SU-DHL-6 (cell line): Measurements from ENCODE around the gene RGP1.

Experiments
- H2AFZ ChIP-seq: fragments of 200-600 bp; sonication (generic); 2 replicates; pipeline ENCODE4 v1.6.1; 2014; ENCODE audit warnings: low read depth, mild to moderate bottlenecking, moderate library complexity, mixed read lengths, antibody characterized with exemption, low read length; ENCODE audit not compliant: severe bottlenecking
- H3F3A ChIP-seq: fragments of 200-600 bp; shearing (Covaris generic); 2 replicates; pipeline ENCODE4 v1.6.0; 2016; ENCODE audit warnings: antibody characterized with exemption, mild to moderate bottlenecking; ENCODE audit not compliant: insufficient read depth
- H3K27ac ChIP-seq: fragments of 200-600 bp; sonication (generic); 2 replicates; pipeline ENCODE4 v1.5.1; 2016; ENCODE audit warnings: low read depth, mild to moderate bottlenecking, low read length, moderate library complexity, mixed read lengths
- H3K27me3 ChIP-seq: fragments of 200-600 bp; sonication (generic), shearing (Covaris generic); 2 replicates; pipeline ENCODE4 v1.6.0; 2014; ENCODE audit warnings: mild to moderate bottlenecking, low read length
- H3K36me3 ChIP-seq: fragments of 200-600 bp; sonication (generic); 2 replicates; pipeline ENCODE4 v1.6.1; 2014; ENCODE audit warnings: mild to moderate bottlenecking, low read length, mixed read lengths
- H3K4me2 ChIP-seq: fragments of 300-600, 200-600 bp; shearing (Covaris generic), sonication (generic); 2 replicates; pipeline ENCODE4 v1.6.0; 2014; ENCODE audit warnings: low read length, low read depth, mild to moderate bottlenecking; ENCODE audit not compliant: poor library complexity, severe bottlenecking
- H3K4me3 ChIP-seq: fragments of 200-600 bp; sonication (generic); 2 replicates; pipeline ENCODE4 v1.5.1; 2014; ENCODE audit warnings: antibody characterized with exemption, low read length, mild to moderate bottlenecking, mixed read lengths; ENCODE audit not compliant: insufficient read depth, poor library complexity, severe bottlenecking
- H3K79me2 ChIP-seq: fragments of 200-600 bp; sonication (generic); 2 replicates; pipeline ENCODE4 v1.6.1; 2014; ENCODE audit warnings: mild to moderate bottlenecking, low read length, moderate library complexity; ENCODE audit not compliant: insufficient read depth
- H3K9ac ChIP-seq: fragments of 200-600 bp; sonication (generic); 2 replicates; pipeline ENCODE4 v1.7.0; 2014; ENCODE audit warnings: mild to moderate bottlenecking, low read length
- H3K9me2 ChIP-seq: fragments of 200-600 bp; sonication (generic); replicated peaks from 2 replicates; pipeline ENCODE4 v1.6.1; 2014; ENCODE audit warnings: low read length; ENCODE audit not compliant: insufficient read depth
- H3K9me3 ChIP-seq: fragments of 200-600 bp; sonication (generic); 2 replicates; pipeline ENCODE4 v1.6.1; 2014; ENCODE audit warnings: low read length, mixed read lengths; ENCODE audit not compliant: insufficient read depth
- H4K20me1 ChIP-seq: fragments of 200-600 bp; sonication (generic); 2 replicates; pipeline ENCODE4 v1.6.1; 2014; ENCODE audit warnings: low read depth, mild to moderate bottlenecking, antibody characterized with exemption, low read length, moderate library complexity, mixed read lengths
- CTCF ChIP-seq: fragments of 200-600 bp; sonication (generic); IDR thresholded peaks from one replicate; pipeline ENCODE4 v1.5.1; 2017; ENCODE audit warnings: antibody characterized with exemption, mild to moderate bottlenecking, low read length, moderate library complexity; ENCODE audit not compliant: insufficient read depth, poor library complexity, severe bottlenecking
- EZH2phosphoT487 ChIP-seq: fragments of 200-600 bp; sonication (generic), shearing (Covaris generic); conservative IDR thresholded peaks from 2 replicates; pipeline ENCODE4 v1.6.1; 2018; ENCODE audit warnings: mild to moderate bottlenecking, antibody characterized with exemption, low read length, moderate library complexity, mixed read lengths

RGP1 gene

DNA sequence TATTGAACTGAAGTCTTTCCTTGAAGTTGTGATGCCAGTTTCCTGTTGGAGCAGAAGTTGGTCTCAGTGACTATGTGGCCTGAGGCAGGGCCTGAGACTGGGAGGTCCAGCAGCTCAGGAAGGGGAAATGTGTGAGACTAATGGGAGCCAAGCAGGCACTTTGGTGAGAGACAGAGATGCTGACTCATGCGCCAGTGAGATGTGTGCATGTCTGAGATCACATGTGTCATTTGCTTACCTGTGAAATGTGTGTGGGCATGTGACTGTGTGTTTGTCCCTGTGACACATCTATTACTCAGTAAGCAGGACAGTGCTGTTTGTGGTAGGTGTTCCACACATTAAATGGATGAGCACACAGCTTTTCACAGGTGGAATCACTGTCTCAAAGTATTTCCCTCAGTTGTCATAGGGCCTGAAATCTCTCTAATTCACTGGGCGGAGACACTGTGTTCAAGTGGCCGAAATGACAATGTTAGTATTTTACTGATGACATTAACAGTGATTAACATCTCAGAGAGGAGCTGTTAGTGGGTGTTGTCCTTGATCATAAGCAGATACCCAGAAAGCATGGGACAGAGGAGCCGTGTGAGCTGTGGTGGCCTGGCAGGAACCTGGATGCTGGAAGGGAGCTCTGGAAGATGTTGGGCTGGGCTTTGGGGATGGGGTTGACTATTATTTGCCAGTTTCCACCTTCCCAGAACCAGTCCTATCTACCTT is 49.7 kb downstream of the RGP1 start:
- TF ChIP-seq EZH2phosphoT487: no peak
- no peak for TF ChIP-seq CTCF
- H3K36me3 ChIP-seq: no peaks in the 10 kb centered on the region
- no peaks in the 10 kb centered on the region for H3K9me3 ChIP-seq
- no peak overlapping the region for H3K9ac ChIP-seq
- no peak overlapping the region for H3K4me3 ChIP-seq
- no peaks in the 10 kb centered on the region for H3F3A ChIP-seq
- no peak overlapping the region for H3K27ac ChIP-seq
- H3K27me3 ChIP-seq: no peaks in the 10 kb centered on the region
- H3K79me2 ChIP-seq: no peaks in the 10 kb centered on the region
- H3K4me2 ChIP-seq: no peak overlapping the region
- H4K20me1 ChIP-seq: no peaks in the 10 kb centered on the region
- no peaks in the 10 kb centered on the region for H3K9me2 ChIP-seq
- H2AFZ ChIP-seq: no peak overlapping the region

- Histone ChIP-seq H3K27ac (no peak overlapping the region), H3K9me2 (no peaks in the 10 kb centered on the region), H2AFZ (no peak overlapping the region), H3K27me3 (no peaks in the 10 kb centered on the region), H3K9ac (no peak overlapping the region), H3K9me3 (no peaks in the 10 kb centered on the region), H3K36me3 (no peaks in the 10 kb centered on the region), H3K4me3 (no peak overlapping the region), H4K20me1 (no peaks in the 10 kb centered on the region), H3K79me2 (no peaks in the 10 kb centered on the region), H3F3A (no peaks in the 10 kb centered on the region), H3K4me2 (no peak overlapping the region)
- no peak for TF ChIP-seq EZH2phosphoT487
- no peak for TF ChIP-seq CTCF
These were observed 51.4 kb downstream of the RGP1 start for GRCh38 chr9:35800530-35800929.

DNA sequence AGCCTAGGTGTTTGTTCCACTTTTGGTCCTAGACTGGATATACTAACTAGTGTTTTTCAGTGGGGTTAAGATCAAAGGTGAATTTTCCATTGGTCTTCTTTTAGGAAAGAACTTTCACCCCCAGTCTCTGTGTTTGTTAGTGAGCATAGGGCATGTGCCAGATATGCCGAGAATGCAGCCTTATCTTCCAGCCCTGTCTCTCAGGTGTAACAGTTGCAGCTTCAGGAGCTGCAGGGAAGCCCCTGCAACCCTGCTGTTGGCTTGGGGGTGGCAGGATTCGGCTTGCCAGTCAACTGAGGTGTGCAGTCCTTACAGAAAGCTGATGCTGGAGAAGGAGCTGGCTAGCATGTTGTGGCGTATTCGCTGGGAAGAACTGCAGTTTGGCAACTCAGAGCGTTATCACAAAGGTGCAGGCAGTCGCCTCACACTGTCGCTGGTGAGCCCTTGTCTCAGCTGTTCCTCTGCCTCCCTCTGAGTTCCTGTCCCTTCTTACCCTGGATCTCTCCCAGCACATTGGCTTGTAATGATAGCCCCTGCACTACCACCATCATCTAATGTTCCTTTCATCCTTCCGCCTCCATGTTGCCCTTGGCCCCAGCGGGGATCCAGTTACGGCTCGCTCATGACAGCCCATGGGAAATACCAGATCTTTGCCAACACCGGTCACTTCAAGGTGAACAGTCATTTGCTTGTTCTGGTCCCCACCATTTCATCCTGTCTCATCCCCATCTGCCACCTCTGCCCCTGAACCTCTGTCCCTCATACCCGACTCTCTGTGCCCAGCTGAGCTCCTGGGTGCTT is 52.4 kb downstream of the RGP1 start:
- Histone ChIP-seq H3K9me3 (no peaks in the 10 kb centered on the region), H2AFZ (no peak overlapping the region), H3K4me2 (no peak overlapping the region), H3K27ac (no peak overlapping the region), H4K20me1 (no peaks in the 10 kb centered on the region), H3K9me2 (no peaks in the 10 kb centered on the region), H3K79me2 (no peaks in the 10 kb centered on the region), H3K36me3 (no peaks in the 10 kb centered on the region), H3F3A (no peaks in the 10 kb centered on the region), H3K4me3 (no peak overlapping the region), H3K27me3 (no peaks in the 10 kb centered on the region), H3K9ac (no peak overlapping the region)
- TF ChIP-seq EZH2phosphoT487: no peak
- no peak for TF ChIP-seq CTCF
